NCI-H2081 (cell line): ENCODE measurements around the gene INPP4B.
"Not testable (repeated sequence)": the region's sequence is repeated elsewhere in the genome, so short reads cannot be mapped to it uniquely, and the experiment has no call there.

ENCODE experiments used
- DNase-seq, 2 experiments: peaks; one replicate each; lab custom pipeline; 2025; lab: John Stamatoyannopoulos, UW

Gene INPP4B

DNA sequence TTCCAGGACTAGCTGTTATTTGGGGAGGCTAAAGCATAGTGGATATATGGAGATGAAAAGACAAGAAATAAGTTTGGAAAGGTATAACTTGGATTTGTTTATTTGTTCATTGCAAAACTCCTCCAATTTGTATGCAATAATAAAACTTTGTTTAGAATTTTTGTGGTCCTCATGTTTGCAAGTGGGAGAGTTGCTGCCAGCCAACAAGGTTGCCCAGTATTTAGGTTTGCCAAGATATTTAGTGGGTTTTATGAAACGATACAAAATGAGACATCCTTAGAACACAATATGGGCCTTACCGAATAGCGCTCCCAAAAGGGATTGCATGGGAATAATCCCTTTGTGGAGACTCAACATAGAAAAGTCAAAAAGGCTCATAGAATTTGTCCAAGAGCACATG lies 162.1 kb downstream of the INPP4B start:
- no peak for DNase-seq

DNA sequence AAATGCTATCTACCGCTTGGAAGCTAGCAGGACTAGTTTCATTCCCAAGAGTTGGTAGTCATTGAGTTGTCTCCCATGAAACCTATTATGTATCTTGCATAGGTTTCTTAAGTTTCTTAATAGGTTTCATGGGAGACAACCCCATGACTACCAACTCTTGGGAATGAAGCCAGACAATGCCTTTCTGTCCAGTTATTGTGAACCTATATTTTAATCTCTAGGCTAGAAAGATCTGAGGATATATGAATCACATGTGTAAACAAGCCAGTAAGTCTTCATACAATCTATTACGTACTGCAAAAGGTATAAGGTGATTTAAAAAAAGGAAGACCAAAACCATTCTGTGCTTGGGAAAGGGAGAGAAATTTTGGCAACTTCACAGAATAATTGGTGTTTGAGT lies 162.6 kb downstream of the INPP4B start:
- DNase-seq = no peak

DNA sequence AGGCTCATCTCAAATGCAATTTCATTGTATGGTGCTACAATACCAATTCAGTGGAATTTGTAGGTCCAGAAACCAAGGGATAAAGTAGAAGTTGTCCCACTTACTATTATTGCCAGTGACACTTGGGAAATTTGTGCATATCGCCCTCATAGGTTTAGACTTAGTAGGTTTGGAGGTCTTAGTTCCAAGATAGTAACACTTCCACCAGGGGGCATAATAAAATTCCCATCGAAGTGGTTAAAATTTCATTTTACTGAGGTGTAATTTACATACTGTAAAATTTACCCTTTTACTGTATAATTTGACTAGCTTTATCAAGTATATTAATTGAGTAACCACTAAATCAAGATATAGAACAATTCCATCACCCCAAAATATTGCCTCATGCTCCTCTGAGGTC lies 174.6 kb downstream of the INPP4B start:
- no peak for DNase-seq

DNA sequence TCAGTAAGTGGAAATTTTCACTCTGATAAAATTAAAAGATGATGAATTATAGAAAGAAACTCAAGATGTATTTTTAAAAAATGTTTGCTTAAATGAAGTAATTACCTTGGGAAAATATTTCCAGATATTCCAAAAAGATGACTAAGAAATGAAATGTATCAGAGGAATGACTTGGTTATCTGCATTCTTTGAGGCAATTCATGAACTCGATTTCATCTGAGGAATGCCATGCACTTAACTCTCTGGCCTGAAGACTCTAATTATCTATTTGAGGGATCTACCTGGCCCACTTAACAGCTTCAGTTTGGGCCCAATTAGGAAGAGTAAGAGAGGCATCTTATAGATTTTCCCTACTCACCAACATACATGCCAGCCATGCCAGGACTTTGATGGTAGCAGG lies 182.3 kb downstream of the INPP4B start:
- DNase-seq = no peak

DNA sequence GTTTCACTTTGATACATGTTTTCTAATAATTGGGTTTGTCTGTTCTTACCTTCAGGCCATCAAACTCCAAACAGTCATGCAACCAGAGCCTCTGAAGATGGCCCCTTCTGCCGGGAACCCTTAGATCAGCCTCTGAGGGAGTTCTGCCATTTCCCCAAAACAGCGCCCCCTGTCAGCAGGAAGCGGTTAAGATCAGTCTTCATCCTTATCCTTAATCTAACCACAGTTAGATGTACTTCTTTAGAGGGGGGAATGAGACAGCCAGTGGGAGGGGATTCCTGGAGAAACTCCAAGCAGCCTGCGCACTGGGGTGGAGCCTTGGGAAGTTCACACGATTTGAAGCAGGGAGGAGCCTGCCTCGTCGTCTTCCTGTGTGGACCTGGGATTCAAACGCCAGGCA lies 185.4 kb downstream of the INPP4B start:
- no peak for DNase-seq

DNA sequence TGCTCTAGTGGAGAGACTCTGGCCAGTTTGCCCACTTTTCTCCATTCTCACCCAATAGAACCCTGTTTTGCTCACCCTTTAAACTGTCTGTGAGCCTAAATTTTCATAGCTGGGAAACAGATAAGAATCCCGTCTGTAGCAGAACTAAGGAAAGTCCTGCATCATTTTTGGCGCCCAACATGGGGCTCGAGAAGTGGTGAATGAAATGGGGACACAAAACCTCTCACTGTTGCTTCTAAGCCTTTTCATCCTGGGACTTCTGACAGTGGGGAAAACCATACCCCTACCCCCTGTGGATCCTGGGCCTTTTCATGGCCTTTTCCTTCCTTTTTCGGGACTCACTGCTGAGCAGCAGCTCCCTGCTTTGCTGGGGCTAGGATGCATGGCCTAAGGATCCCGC lies 189.9 kb downstream of the INPP4B start:
- DNase-seq = peak in 1 of 2 experiments; percentile 5

DNA sequence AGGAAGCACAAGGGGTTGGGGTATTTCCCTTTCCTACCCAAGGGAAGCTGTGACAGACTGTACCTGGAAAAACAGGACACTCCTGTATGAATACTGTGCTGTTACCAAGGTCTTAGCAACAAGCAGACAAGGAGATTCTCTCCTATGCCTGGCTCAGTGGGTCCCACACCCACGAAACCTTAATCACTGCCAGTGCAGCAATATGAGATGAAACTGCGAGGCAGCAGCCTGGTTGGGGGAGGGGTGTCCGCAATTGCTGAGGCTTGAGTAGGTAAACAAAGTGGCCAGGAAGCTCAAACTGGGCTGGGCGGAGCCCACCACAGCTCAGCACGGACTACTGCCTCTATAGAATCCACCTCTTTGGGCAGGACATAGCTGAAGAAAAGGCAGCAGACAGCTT lies 197.7 kb downstream of the INPP4B start:
- no peak for DNase-seq

DNA sequence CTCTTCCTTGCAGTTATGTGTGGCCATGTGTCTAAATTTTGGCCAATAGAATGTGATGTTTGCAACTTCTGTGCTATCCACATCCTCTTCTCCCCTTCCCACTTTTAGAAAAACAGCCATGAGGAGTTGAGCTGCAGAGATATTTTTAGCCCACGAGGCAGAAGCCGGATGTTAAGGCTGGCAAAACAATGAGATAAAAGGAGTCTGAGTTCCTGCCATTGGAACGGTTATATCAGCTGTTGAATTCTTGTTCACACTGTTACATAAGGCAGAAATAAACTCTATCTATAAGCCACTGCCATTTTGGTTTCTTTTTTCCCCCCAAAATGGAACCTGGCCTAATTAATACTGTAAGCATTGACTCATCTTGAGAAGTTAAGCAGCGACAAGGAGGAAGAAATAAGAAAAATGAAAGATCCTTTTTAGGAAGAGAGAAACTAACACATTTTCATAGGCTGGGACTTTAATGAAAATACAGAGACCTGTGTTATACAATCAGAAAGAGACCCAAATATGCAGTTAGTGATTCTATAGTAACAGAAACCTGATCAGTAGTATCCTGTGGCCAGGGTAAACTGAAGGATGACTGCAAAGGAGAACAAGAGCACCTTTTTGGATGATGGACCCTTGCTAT lies 200.5 kb downstream of the INPP4B start:
- DNase-seq = no peak

DNA sequence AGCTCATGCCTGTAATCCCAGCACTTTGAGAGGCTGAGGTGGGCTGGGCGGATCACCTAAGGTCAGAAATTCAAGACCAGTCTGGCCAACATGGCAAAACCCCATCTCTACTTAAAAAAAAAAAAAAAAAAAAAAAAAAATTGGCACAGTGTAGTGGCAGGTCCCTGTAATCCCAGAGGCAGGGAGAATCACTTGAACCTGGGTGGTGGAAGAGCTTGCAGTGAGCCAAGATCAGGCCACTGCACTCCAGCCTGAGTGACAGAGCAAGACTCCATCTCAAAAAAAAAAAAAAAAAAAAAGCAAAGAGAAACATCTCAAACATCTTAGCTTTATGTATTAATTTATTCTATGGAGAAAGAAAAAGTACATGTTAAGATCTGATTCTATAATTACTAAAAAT lies 201.5 kb downstream of the INPP4B start:
- DNase-seq = not testable (repeated sequence)

DNA sequence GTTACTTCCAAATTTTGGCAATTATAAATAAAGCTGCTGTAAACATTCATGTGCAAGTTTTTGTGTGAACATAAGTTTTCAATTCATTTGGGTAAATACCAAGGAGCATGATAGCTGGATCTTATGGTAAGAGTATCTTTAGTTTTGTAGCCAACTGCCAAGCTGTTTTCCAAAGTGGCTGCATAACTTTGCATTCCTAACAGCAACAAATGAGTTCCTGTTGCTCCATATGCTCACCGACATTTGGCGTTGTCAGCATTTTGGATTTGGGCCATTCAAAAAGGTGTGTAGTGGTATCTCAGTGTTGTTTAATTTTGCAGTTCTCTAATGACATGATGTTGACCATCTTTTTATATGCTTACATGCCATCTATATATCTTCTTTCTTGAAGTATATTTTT lies 208.5 kb downstream of the INPP4B start:
- DNase-seq = no peak

DNA sequence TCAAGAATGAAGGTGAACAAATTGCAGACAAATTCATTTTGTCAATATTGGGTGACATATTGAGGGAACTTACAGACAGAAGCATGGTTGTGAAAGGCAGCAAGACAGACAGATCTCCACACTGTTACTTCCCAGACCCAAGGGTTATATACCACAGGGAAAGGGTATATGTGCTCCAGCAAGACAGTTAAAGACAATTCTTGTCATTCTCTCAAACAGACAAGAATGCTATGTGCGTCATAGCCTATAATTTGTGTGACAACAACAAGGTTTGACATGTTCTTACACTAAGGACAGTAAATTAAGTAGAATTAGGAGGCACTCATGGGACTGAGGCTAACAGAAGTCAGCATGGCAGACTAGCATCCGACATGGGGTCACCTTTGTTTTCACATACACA lies 214.3 kb downstream of the INPP4B start:
- DNase-seq = no peak

DNA sequence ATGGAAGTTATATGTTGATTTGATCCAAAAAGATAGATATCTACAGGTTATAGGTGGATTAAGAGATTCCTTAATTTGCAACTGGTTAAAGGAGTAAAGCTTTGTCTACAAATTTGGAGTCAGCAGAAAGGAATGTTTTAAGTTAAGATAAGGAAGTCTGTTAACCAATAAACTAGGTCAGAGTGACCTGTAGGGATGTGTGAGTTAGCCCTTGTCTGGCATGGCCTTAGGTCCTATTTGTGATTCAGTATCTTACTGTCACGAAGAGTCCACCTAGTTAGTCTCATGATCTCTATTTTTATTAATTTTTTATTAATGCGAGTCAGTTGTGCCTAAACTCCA lies 230.8 kb downstream of the INPP4B start:
- DNase-seq = no peak

DNA sequence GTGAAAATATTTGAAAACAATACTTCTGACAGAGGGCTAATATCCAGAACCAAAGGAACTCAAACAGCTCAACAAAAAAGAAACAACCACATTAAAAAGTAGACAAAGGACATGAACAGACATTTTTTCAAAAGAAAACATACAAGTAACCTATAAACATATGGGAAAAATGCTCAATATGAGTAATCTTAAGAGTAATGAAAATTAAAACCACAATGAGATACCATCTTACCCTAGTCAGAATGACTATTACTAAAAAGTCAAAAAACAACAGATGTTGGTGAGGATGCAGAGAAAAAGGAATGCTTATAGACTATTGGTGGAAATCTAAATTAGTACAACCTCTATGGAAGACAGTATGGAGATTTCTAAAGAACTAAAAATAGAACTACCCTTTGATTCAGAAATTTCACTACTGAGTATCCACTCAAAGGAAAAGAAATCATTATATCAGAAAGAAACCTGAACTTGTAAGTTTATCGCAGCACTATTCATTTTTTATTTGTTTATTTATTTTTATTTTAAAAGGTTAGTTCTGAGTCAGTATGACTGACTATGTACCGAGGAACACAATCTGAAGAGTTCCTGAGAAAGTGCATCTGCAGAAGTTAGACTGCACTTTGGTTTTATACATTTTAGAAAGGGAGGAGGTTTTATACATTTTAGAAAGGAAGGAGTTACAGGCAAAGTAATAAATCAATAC lies 231.3 kb downstream of the INPP4B start:
- DNase-seq = no peak

DNA sequence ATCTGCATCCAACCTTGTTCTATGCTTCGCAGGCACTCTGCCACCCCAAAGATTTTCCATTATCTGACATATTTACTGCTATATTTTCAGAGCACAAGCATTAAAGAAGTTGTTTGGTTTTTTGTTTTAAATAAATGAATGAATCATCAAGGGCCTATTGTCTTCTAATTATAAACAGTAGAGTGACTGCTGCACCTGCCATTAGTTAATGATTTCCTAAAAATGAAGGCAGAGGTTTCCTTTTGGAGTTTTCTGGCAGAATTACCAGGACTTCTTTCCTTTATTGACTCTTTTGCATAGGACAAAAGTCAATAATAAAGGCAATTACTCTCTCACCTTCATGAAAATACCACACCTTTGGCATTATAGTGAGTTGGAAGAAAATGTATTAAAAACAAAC lies 238.1 kb downstream of the INPP4B start:
- DNase-seq = no peak

DNA sequence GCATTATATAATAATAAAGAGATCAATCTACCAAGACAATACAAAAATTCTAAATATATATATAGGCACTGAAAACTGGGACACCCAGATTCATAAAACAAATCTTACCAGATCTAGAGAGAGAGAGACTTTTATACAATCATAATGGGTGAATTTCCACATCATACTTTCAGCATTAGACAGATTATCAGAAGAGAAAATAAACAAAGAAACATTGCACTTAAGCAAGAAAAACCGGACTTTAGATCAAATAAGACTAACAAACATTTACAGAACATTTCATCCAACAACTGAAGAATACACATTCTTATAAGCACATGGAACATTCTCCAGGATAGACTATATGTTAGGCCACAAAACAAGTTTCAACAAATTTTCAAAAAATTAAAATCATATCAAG lies 245.1 kb downstream of the INPP4B start:
- no peak for DNase-seq

DNA sequence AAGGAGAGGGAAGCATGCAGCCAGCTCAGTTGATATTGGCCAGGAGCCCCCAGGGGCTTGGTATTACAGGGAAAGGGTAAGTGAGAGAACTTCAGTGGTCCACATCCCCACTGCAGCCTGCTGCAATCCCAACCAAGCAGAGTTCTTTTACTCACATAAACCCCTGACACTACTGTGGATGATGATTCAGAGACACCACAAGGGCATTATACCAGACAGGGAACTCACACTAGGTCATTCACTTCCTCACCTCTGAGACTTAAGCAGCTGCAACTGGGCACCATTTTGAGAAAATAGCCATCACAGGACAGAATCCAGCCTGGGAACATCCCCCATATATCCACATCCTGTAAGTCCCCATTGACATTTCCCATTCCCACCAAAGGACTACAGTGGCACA lies 248.0 kb downstream of the INPP4B start:
- DNase-seq = no peak

DNA sequence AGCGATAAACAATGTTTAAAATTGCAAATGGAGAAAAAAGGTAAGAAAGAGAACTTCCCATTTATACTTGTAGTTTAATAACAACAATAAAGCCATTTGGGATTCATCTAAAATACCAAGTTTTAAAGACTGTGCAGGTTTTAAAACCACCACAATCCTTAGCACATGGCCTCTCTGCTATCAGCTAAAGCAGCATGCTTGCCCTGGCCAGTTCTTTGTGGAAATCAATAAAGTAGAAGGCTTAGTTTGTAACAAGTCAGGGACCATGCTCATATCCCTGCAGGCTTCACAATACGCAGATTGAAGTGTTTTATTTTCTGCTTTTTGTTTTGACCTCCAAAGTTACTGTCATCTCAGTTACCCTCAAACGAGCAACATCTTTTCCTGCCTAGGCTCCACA lies 249.5 kb downstream of the INPP4B start:
- no peak for DNase-seq

DNA sequence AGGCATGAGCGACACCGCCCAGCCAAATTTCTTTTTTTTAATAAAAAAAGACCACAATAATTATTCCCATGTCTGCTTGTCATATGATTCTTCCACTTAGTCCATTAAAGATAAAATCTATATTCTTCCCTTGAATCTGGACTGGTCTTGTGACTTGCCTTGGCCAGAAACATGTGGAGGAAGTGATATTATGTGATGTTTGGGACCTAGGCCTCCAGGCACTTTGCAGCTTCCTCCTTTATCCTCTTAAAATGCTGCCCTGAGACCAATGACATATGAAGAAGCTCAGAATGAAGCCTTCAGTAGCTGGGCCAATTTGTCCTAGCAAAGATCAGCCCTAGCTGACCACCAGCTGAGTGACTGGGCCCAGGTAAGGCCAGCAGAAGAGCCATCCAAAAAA lies 250.0 kb downstream of the INPP4B start:
- DNase-seq = no peak

DNA sequence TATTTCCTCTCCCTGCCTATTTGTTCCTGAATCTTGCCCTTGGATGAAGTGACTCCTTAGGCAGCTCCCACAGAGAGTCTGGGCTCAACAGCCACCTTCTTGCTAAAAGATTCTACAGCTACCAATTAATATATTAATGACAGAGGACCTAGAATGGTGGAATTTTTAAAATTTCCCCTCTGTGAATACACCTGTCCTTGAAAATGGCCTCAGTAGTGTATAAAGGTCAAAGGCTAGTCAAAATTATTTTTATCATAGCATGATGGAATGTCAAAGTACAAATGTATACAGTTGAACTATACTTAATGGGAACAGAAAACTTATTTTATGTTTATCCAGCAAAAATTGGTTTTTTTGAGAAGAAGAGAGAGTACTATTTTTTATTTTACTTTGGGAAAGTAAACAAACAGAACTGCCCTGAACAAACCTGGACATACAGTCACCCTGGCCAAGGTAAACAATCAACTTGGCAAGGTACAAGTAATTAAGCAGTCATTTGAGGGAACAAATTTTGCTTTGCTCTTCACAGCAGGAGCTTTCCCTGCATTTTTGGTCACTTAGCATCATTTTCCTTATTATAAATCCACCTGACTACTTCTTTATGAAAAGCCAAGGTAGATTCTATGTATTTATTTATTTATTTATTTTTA lies 250.8 kb downstream of the INPP4B start:
- peak in 1 of 2 experiments; percentile 13 for DNase-seq

DNA sequence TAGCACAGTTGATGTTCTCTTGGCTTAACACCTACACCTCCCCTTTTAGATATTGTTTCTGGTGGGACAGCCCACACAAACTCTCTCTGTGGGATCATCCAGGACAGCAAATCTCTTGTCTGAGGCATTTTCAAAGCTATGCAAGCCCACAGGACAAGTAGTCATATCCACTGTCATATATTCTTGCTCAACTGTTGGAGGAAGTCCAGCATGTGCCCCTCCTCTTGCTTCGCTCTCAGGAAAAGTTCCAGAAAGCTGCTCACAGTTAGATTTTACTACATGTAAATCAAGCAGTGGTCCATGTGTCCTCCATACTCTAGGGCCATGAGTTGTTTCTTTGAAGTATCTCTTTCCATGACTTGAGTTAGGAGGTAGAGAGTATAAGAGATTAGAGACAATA lies 260.7 kb downstream of the INPP4B start:
- DNase-seq = no peak

DNA sequence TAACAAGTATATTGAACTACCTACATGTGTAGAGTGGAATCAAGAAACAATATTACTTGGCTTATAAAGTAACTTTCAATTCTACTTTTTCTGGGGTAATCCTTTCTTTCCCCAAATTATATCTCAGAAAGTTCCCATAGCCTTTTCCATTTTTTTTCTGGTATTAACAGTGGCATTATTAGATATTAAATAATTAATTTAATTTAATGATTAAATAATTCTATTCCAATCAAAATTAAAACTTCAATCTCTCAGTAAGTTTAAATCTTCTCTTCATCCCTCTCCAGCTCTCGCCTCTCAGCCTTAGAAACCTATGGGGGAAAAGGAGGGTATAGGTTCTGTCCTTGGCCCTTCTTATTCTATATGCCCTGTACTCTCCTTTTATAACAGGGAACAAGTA lies 262.4 kb downstream of the INPP4B start:
- DNase-seq = no peak

DNA sequence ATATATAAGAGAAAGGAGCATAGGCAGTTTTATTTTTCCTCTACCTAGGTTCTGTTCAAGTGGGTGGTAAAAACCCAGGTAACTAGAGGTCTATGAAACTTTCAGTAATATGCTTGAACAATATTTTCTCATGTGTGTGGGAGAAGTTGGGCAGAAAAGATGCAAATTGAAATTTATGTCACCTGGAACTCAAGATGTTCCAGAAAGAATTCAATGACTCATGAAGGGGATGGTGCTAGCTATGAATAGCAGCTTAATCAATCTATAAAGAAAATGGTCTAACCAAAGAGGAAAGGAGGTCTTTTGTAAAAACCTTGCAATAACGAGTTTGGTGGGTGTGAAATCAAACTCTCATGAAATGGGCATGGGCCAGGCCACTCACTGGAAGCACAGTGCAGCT lies 263.8 kb downstream of the INPP4B start:
- DNase-seq = no peak

DNA sequence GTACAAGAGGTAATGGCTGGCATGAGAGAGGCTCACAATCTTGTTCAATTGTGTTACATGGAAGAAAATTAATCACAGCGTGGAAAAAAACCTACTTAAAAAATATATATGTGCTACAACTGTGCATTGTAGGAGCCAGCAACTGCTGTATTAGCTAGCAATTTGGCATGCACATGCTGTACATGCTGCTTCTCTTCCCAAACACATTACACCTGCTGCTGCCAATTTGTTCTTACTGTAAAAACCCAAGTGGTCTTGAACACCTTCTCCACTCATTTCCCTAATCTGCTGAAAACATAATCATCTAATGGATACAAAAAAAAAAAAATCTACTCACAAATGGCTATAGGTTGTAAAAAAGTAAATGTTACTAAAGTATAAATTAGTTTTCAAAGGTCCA lies 264.2 kb downstream of the INPP4B start:
- no peak for DNase-seq

DNA sequence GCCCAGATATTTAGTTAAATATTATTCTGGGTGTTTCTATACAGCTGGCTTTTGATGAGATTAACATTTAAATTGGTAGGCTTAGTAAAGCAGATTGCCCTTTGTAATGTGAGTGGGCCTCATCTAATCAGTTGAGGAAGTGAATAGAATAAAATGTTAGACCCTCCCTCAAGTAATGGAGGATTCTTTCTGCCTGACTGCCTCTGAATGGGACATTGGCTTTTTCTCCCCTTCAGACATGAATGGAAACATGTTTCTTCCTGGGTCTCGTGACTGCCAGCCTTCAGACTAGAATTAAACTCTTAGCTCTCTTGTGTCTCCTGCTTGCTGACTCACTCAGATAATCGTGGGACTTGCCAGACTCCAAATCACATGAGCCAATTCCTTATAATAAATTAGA lies 266.7 kb downstream of the INPP4B start:
- DNase-seq = no peak
